Prostate gland (tissue), 2 donors: ENCODE data around the gene HNRNPLL.

Source experiments
- CTCF ChIP-seq, 4 experiments: fragments of 200-600 bp in 2 of 4; fragments of 450-650 bp in 2 of 4; sonication (generic) in 2 of 4; IDR thresholded peaks; 1 replicate in 3 of 4; 2 replicates in 1 of 4; pipeline ENCODE4 v1.5.1; 2016 to 2019; ENCODE audit warnings: antibody characterized with exemption in 4 of 4, mild to moderate bottlenecking in 2 of 4, moderate library complexity in 2 of 4
- POLR2A ChIP-seq: fragments of 450-650 bp; IDR thresholded peaks from one replicate; pipeline ENCODE4 v1.6.1; 2016; ENCODE audit warnings: antibody characterized with exemption, mild to moderate bottlenecking

GRCh38 chr2:38634684-38635083 lies 32.0 kb upstream of the HNRNPLL start:
- TF ChIP-seq CTCF (IDR thresholded peaks at IDR 0.05) (no peak), POLR2A (no peak)
